Activated T-cell treated with anti-CD3 and anti-CD28 coated beads for 1 hour (primary cell): Measurements from ENCODE around the gene NISCH.
A peak's percentile ranks its signal among the peaks of the same experiment; 100 is the strongest.

Experiments used
- DNase-seq: peaks from one replicate; pipeline ENCODE4 v3.0.0-alpha.2; 2020; ENCODE audit warnings: low read depth

The NISCH gene

DNA sequence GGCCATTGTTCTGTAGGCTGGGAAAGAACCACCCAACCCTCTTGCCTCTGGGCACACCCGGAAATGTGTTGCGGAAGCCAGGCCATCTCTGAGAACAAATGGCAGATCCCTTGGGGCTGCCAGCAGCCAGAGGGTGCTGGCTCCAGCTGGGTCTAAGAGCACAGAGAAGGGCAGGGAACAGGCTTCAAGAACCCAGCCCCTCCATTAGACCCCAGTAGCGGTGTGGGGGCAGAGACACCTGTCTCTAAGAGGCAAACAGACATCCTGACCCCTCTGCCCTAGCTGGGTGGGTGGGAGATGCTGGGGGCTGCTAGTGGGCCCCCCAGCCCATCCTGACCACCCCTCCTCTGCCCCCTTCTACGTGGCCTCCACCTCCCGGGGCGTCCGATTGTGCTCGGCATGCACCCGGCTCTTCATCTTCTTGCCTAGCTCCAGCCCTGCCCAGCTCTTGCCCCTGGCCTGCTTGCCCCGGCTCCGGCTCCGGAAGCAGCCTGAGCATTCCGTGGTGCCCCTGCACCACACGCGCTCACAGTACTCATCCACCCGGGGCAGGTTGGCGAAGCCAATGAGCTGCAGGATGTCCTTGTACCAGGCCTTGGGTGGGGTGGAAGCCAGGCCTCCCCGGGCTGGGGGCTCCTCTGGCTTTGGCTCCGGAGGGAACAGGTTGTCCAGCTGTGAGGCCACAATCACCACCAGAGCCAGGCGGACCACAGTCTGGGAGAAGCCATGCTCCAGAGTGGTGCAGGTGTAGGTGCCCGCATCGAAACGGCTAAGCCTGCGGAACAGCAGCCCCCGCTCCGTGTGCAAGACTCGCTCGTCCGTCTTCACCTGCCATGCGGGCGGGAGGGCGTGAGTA, 19.9 kb upstream of the NISCH start:
- DNase-seq = no peak

GRCh38 chr3:52436500-52437149, 18.8 kb upstream of the NISCH start:
- no peak for DNase-seq

GRCh38 chr3:52437326-52438103, 17.9 kb upstream of the NISCH start:
- no peak for DNase-seq

DNA sequence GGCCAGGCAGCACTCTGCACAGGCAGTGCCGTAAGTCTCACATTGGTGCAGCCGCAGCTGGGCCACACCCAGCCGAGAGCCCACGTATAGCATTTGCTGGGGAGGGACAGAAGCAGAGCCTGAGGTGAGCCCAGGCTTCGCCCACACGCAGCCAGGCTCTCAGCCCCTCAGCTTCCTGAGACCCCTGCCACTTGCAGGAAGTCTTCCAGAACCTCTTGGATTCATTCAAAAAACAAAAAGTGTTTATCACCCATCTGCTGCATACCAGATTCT, 17.4 kb upstream of the NISCH start:
- no peak for DNase-seq

DNA sequence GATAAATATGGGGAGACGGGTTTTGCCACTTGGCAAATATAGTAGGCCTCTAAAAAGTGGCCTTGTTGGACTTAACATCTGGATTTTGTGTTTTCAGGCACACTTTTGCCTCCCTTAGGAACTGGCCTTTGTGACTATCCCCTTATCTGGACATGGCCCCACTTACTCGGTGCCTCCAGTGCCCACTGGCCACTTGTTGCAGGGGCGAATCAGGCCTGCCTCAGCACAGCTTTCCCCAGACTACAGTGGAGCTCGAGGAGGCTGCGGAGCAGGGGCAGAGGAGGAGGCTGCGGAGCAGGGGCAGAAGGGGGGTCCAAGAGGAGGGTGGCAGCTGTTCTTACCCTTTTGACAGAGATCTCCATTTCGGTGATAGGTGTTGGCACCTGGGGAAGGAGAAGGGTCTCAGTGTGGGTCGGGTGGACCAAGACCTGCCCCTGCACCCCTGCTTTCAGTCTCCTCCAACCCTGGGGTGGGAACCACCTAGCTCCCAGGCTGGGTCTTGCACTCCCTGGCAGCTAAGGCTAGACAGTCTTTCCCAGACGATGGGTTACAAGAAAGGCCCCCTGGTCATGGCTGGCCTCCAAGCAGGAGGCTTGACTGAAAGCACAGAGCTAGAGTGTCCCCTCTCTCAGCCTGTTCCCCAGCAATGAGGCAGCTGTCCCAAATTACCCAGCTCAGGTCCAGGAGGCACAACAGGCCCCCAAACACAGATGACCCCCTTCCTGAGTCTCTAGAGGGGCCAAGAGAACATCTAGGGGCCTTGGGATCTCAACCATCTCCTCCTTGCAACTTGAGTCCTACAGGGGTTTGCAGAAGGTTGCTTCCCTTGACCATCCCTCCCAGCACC, 16.6 kb upstream of the NISCH start:
- no peak for DNase-seq

DNA sequence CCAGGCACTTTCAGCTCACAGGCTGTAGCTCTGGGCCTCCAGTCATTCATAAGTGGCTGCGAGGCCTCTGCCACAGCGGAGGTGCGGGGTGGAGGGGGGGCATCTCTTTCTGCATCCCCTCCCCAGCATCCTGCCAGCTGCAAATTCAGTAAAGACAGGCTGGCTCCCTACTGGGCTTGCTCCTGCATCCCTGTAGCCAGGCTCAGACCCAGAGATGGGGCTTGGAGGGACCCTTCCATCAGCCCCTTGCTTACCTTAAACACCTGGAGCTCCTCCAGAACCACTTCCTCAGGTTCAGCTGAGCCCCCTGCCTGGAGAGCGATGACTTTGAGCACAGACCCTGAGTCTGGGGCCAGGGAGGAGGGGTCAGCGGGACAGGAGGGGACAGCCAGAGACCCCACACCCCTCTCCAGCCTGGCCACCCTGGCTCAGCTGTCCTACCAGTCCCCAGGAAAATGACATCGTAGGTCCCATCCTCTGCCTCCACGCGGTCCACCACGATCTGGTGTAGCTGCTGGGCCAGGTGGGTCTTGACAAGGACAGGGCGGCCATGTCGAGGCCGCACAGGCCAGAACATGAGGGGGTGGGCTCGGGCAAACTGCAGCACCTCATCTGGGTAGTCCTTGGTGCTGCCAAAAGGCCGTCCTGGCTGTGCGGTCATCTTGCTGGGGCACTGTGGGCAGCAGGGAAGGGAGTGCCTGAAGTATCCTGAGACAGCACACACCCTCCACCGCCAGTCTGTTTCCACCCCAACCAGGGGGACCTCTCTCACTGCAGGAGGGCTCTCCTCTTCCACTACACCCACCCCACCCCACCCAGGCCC, 15.8 kb upstream of the NISCH start:
- DNase-seq = no peak

DNA sequence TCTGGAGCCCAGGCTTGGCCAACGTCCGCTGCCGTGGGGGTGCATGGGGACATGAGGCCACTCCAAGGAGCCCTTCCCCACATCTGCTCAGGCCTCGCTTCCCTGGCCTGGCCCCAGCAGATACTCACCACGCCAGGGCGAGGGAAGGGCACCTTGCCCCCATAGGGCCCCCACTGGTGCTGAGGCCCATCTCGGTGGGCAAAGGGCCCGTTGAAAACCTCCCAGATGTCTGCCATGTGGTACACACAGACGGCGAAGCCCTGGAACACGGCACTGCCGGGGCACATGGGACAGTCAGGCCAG, 15.2 kb upstream of the NISCH start:
- DNase-seq = no peak

- no peak for DNase-seq
Measured at GRCh38 chr3:52440671-52441070, 14.7 kb upstream of the NISCH start.

DNA sequence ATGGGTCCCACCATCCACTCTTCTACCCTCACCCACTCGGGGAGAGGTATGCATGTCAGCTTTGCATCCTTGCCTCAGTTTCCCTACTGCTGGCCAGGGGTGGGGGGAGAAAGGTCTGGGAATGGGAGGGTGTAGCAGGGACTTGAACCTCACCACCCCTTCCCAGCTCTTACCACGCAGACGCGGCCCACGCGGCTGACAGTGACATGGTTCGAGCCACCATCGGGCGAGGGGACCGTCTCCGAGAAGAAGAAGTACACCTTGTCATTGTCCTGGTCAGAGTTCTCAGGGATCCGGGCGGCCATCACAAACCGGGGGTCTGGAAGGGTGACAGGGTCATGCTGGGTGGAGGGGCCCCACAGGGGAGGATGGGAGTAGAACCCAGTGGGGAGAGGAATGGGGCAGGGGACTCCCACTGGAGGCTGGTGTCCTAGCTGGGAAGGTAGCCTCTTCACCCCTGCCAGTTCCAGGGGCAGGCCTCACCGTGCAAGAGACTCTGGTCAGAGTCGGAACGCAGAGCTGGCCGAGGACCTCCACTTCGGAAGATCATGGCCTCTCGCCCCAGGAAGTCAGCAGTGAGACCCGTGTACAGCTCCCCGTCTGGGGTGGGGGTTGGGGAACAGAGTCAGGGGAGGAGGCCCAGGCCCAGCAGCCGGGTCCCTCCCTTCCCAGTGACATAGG, 14.2 kb upstream of the NISCH start:
- DNase-seq = no peak

DNA sequence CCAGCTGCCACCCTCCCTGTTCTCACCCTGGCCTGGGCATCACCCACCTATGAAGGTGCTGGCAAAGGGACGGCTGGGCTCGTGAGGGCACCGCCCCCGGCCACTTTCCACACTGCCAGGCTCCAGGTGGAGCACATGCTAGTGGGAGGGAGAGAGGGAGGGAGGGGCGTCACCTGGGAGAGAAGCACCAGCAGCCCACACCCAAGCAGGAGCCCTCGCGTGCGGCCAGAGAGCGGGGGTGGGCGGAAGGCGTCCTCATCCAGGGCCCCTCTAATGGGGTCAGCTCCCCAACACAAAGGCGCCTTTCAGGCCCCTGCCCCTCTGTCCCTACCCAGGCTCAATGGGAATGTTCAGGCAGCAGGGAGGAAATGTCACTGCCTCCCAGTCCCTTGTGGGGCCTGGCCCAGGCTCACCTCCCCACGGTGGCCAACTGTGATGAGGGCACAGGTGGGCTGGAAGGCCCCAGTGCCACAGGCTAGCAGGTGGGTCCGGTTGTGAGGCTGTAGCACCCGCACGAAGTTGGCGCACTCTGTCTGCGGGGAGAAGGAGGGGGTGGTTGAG, 13.6 kb upstream of the NISCH start:
- DNase-seq = no peak

DNA sequence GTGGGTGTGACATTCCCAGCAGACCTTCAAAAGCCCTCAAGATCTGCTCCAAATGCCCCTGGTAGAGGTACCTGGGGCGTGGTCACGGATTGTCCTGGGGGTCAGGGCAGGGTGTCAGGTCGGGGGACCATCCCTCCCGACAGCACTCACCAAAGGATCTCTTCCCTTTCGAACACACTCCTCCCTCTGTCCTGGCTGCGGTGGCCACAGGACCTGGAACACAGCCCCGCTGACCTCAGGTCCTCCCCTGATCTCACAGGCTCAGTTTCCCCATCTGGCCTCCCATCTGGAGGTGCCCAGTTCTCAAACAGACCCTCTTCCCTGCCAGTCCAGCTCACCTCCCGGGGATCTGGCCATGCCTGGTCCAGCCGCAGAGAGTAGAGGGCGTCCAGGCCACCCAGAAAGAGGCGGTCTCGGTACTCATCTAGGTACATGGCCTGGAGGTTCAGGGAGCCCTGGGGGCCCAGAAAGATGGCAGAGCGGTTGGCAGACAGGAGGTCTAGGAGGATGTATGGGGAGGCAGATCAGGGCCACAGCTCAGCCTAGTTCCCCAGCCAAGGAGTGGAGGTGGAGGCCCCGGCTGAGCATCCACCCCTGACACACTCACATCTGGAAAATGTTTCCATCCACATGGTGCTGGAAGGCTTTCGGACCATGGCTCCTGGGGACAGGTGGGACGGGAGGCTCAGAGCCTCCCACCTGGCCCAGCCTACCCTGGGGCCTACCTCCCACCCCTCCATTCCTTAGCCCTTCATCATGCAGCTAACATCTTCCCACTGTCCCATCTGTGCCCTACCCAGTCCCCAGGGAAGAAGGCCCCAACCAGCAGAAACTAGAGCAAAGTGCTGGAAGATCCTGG, 12.8 kb upstream of the NISCH start:
- DNase-seq = no peak

DNA sequence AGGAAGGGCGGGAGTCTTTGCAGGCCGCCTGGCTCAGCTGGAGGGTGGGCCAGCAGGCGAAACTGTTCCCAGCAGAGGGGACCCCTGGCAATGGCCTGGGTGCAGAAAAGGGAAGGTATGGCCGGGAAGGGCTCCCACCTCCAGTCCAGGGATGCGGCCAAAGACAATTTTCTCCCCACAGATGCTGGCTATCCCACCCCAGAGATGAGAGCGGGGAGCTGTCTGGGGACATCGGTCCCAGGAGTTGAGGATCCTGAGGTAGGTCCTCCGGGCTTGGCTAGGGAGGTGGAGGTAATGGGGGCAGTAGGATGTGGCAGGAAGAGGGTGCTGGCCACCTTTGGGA, 12.2 kb upstream of the NISCH start:
- DNase-seq = no peak

- no peak for DNase-seq
Measured at GRCh38 chr3:52443791-52444687, 11.4 kb upstream of the NISCH start.

- DNase-seq = peak; percentile 60
Measured at GRCh38 chr3:52444860-52445793, 10.3 kb upstream of the NISCH start, which contains the start of gene SEMA3G. Gene SEMA3G (minus strand): TSS chr3:52445103. CDS start chr3:52445027, 76 bp downstream.

DNA sequence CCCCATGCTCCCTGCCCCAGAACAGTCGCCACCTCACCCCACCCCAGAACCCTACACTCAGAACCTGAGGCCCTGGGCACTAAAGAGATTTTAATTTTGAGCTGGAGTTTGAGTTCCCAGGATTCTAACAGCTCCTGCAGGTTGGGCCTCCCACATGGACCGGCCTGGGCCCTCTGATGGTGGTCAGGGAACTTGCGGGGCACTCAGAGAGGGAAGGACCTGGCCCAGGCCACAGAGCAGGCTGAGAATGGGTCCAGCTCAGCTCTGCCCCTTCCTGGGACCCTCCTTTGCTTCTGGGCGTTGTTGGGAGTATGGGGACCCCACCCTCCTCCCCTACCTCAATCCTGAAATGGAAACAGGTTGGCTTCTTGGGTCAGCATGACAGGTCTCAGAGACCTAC, 9.4 kb upstream of the NISCH start:
- DNase-seq = no peak

- peak; percentile 62 for DNase-seq
Measured at GRCh38 chr3:52446631-52447511, 8.5 kb upstream of the NISCH start.
